Measurements from ENCODE around the gene PPP6R3.

- TF ChIP-seq MEF2A (IDR thresholded peaks at IDR 0.05; ENCODE audit: insufficient read depth, low read depth, low read length) (no peak), POLR2AphosphoS5 (IDR thresholded peaks at IDR 0.05; ENCODE audit: low read length) (no peak), SP1 (IDR thresholded peaks at IDR 0.05; ENCODE audit: low read depth, low read length) (no peak), RB1 (IDR thresholded peaks at IDR 0.05; ENCODE audit: borderline replicate concordance) (no peak), CTCF (IDR thresholded peaks at IDR 0.05 in 2 of 3, conservative IDR thresholded peaks at IDR 0.05 in 1 of 3; ENCODE audit: control insufficient read depth in 2 of 3, extremely low read depth in 1 of 3, insufficient read depth in 1 of 3, low read depth in 3 of 3, low read length in 3 of 3) (no peak), ZBTB11 (CRISPR knock-in tag; IDR thresholded peaks at IDR 0.05) (no peak), ZBTB4 (CRISPR knock-in tag; IDR thresholded peaks at IDR 0.05) (no peak), POLR2A (IDR thresholded peaks at IDR 0.05; ENCODE audit: low read depth, low read length) (no peak), FOS (IDR thresholded peaks at IDR 0.05; ENCODE audit: borderline replicate concordance, extremely low read depth, insufficient read length) (no peak), HCFC1 (IDR thresholded peaks at IDR 0.05; ENCODE audit: low read length) (no peak), KDM1A (IDR thresholded peaks at IDR 0.05; ENCODE audit: borderline replicate concordance) (no peak)
Observed at GRCh38 chr11:68497761-68498160, 37.2 kb downstream of the PPP6R3 start.
